GM23338 (cell line): ENCODE results near the gene SRD5A2. TPM values are rescaled to one million over a fixed set of nuclear protein-coding genes. Genes with fewer than 3 reads are reported as not detected.

Experiments
- ATAC-seq: fragments of 200-7000 bp; cut with Tn5 transposase; 3 replicates; pipeline ENCODE4 v1.9.1; 2020
- DNase-seq: peaks from one replicate; pipeline ENCODE4 v3.0.0-alpha.2; 2015; ENCODE audit warnings: low spot score
- H2AFZ ChIP-seq: fragments of 200-600 bp; sonication (generic); 2 replicates; pipeline ENCODE4 v1.8.0; 2016; ENCODE audit warnings: antibody characterized with exemption, mild to moderate bottlenecking, moderate library complexity
- H3F3A ChIP-seq: fragments of 200-600 bp; sonication (generic); replicated peaks from 2 replicates; pipeline ENCODE4 v1.8.0; 2017; ENCODE audit warnings: antibody characterized with exemption, mixed run types, low read depth
- H3K27ac ChIP-seq: fragments of 200-600 bp; sonication (generic); 2 replicates; pipeline ENCODE4 v1.6.1; 2016; ENCODE audit warnings: low read depth
- H3K27me3 ChIP-seq: fragments of 200-600 bp; sonication (generic); 2 replicates; pipeline ENCODE4 v1.8.0; 2016; ENCODE audit warnings: mild to moderate bottlenecking, mixed run types, moderate library complexity; ENCODE audit not compliant: insufficient read depth
- H3K36me3 ChIP-seq: fragments of 200-600 bp; sonication (generic); 2 replicates; pipeline ENCODE4 v1.8.0; 2016; ENCODE audit warnings: mild to moderate bottlenecking; ENCODE audit not compliant: insufficient read depth
- H3K4me1 ChIP-seq: fragments of 200-600 bp; sonication (generic); 2 replicates; pipeline ENCODE4 v1.8.0; 2016; ENCODE audit warnings: mild to moderate bottlenecking, moderate library complexity; ENCODE audit not compliant: insufficient read depth
- H3K4me2 ChIP-seq: fragments of 200-600 bp; sonication (generic); 2 replicates; pipeline ENCODE4 v1.7.1; 2017; ENCODE audit warnings: mixed run types
- H3K4me3 ChIP-seq: fragments of 200-600 bp; sonication (generic); 2 replicates; pipeline ENCODE4 v1.6.1; 2016; ENCODE audit warnings: mixed run types
- H3K79me2 ChIP-seq: fragments of 200-600 bp; sonication (generic); replicated peaks from 2 replicates; pipeline ENCODE4 v1.8.0; 2017; ENCODE audit warnings: mild to moderate bottlenecking; ENCODE audit not compliant: insufficient read depth
- H3K9me2 ChIP-seq: fragments of 200-600 bp; sonication (generic); 2 replicates; pipeline ENCODE4 v1.8.0; 2017; ENCODE audit not compliant: insufficient read depth
- H4K20me1 ChIP-seq: fragments of 200-600 bp; sonication (generic); replicated peaks from 2 replicates; pipeline ENCODE4 v1.8.0; 2017; ENCODE audit warnings: mild to moderate bottlenecking; ENCODE audit not compliant: insufficient read depth
- H3K27ac Mint-ChIP-seq: 2 replicates; pipeline ENCODE4 v1.8.0; 2020; ENCODE audit warnings: inconsistent platforms, mild to moderate bottlenecking, moderate library complexity, mixed read lengths
- H3K27me3 Mint-ChIP-seq: 3 replicates; pipeline ENCODE4 v1.8.0; 2022; ENCODE audit warnings: low read depth, mild to moderate bottlenecking, moderate library complexity, mixed read lengths, inconsistent platforms; ENCODE audit not compliant: insufficient read depth, poor library complexity
- H3K36me3 Mint-ChIP-seq: 3 replicates; pipeline ENCODE4 v1.8.0; 2021; ENCODE audit warnings: low read depth, mild to moderate bottlenecking, inconsistent platforms, moderate library complexity, mixed read lengths
- H3K4me1 Mint-ChIP-seq: 3 replicates; pipeline ENCODE4 v1.8.0; 2020; ENCODE audit warnings: mild to moderate bottlenecking, inconsistent platforms, mixed read lengths
- H3K4me3 Mint-ChIP-seq: 3 replicates; pipeline ENCODE4 v1.8.0; 2021; ENCODE audit warnings: moderate library complexity, mild to moderate bottlenecking, inconsistent platforms, mixed read lengths
- H3K9me3 Mint-ChIP-seq: 3 replicates; pipeline ENCODE4 v1.8.0; 2020; ENCODE audit warnings: moderate library complexity, mild to moderate bottlenecking, inconsistent platforms, mixed read lengths
- CREB1 ChIP-seq: fragments of 250-450 bp; sonication (Bioruptor Pico); IDR thresholded peaks from 2 replicates; pipeline ENCODE4 v1.5.0; 2020; ENCODE audit warnings: low read depth, mild to moderate bottlenecking, moderate library complexity
- EZH2phosphoT487 ChIP-seq: fragments of 200-600 bp; sonication (generic); IDR thresholded peaks from one replicate; pipeline ENCODE4 v1.8.1; 2018; ENCODE audit warnings: antibody characterized with exemption; ENCODE audit not compliant: unreplicated experiment
- NANOG ChIP-seq: IDR thresholded peaks from 2 replicates; pipeline ENCODE4 v1.6.1; 2016; ENCODE audit warnings: antibody characterized with exemption, borderline replicate concordance
- POLR2AphosphoS5 ChIP-seq: IDR thresholded peaks from 2 replicates; pipeline ENCODE4 v1.6.1; 2016; ENCODE audit warnings: antibody characterized with exemption, low read depth
- STAT1 ChIP-seq: IDR thresholded peaks from one replicate; pipeline ENCODE4 v1.6.1; 2016; ENCODE audit warnings: antibody characterized with exemption; ENCODE audit not compliant: unreplicated experiment
- ZNF114 ChIP-seq: fragments of 250-450 bp; sonication (Bioruptor Pico); IDR thresholded peaks from 2 replicates; pipeline ENCODE4 v1.5.0; 2020; ENCODE audit warnings: mild to moderate bottlenecking, moderate library complexity
- polyA plus RNA-seq: library from polyadenylated mRNA; unstranded; fragments of >200 nt; fragmentation: Nextera tagmentation; extraction: Ambion mirVana; gene quantifications from 2 replicates; pipeline ENCODE4 v1.2.1, GENCODE V29; 2016
- total RNA-seq: library from RNA; depleted of rRNA; stranded (reverse); fragments of >200 nt; shearing (Covaris generic); gene quantifications from 2 replicates; pipeline ENCODE4 v1.2.3, GENCODE V29; 2014
- TF ChIP-seq, protein P1 (sequence below): IDR thresholded peaks from 2 replicates; pipeline ENCODE4 v1.6.1; 2016; ENCODE audit warnings: antibody characterized with exemption
- TF ChIP-seq, protein P2 (sequence below): fragments of 250-450 bp; sonication (Bioruptor Pico); IDR thresholded peaks from 2 replicates; pipeline ENCODE4 v1.5.0; 2020; ENCODE audit warnings: mild to moderate bottlenecking, moderate library complexity

SRD5A2 gene
- total and polyA plus RNA-seq, 2 experiments from 2014 or later, result 0.03 to 0.05 TPM

DNA sequence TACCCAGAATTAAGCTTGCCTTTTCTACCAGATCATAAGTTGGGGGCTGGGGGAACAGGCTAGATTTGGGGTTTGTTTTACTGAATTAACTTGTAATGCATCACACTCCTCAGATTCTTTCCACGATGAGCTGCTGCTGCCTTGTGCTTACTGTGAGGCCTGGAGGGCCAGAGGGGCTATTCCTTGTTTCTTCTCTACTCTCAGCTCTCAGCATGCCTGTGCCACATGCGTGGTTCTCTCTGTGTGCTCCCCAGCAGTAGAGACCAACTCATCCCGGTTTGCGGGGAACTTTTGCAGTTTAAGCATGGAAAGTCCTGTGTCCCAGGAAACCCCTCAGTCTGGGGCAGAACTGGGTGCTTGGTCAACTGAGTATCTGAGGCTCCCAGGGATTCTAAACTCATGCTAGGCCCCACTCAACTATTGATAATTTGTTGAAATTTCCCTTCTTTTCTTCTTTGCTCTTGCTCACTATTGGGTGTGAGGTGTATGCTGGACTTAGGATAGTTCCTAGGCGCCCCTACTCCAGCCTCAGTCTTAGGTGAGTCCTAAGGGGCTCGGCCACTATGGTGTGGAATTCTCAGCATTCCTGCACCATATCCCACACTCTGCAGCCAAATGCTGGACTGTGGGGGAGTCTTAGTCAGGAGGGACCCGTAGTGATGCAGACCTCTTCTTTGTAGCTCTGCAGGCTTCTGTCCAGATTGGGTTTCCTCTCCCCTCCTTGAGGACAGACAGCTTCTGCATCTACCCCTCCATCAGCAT lies 63.1 kb downstream of the SRD5A2 start (continued):
- TF ChIP-seq, protein P1, sequence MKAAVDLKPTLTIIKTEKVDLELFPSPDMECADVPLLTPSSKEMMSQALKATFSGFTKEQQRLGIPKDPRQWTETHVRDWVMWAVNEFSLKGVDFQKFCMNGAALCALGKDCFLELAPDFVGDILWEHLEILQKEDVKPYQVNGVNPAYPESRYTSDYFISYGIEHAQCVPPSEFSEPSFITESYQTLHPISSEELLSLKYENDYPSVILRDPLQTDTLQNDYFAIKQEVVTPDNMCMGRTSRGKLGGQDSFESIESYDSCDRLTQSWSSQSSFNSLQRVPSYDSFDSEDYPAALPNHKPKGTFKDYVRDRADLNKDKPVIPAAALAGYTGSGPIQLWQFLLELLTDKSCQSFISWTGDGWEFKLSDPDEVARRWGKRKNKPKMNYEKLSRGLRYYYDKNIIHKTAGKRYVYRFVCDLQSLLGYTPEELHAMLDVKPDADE, result no peak
- TF ChIP-seq, protein P2, sequence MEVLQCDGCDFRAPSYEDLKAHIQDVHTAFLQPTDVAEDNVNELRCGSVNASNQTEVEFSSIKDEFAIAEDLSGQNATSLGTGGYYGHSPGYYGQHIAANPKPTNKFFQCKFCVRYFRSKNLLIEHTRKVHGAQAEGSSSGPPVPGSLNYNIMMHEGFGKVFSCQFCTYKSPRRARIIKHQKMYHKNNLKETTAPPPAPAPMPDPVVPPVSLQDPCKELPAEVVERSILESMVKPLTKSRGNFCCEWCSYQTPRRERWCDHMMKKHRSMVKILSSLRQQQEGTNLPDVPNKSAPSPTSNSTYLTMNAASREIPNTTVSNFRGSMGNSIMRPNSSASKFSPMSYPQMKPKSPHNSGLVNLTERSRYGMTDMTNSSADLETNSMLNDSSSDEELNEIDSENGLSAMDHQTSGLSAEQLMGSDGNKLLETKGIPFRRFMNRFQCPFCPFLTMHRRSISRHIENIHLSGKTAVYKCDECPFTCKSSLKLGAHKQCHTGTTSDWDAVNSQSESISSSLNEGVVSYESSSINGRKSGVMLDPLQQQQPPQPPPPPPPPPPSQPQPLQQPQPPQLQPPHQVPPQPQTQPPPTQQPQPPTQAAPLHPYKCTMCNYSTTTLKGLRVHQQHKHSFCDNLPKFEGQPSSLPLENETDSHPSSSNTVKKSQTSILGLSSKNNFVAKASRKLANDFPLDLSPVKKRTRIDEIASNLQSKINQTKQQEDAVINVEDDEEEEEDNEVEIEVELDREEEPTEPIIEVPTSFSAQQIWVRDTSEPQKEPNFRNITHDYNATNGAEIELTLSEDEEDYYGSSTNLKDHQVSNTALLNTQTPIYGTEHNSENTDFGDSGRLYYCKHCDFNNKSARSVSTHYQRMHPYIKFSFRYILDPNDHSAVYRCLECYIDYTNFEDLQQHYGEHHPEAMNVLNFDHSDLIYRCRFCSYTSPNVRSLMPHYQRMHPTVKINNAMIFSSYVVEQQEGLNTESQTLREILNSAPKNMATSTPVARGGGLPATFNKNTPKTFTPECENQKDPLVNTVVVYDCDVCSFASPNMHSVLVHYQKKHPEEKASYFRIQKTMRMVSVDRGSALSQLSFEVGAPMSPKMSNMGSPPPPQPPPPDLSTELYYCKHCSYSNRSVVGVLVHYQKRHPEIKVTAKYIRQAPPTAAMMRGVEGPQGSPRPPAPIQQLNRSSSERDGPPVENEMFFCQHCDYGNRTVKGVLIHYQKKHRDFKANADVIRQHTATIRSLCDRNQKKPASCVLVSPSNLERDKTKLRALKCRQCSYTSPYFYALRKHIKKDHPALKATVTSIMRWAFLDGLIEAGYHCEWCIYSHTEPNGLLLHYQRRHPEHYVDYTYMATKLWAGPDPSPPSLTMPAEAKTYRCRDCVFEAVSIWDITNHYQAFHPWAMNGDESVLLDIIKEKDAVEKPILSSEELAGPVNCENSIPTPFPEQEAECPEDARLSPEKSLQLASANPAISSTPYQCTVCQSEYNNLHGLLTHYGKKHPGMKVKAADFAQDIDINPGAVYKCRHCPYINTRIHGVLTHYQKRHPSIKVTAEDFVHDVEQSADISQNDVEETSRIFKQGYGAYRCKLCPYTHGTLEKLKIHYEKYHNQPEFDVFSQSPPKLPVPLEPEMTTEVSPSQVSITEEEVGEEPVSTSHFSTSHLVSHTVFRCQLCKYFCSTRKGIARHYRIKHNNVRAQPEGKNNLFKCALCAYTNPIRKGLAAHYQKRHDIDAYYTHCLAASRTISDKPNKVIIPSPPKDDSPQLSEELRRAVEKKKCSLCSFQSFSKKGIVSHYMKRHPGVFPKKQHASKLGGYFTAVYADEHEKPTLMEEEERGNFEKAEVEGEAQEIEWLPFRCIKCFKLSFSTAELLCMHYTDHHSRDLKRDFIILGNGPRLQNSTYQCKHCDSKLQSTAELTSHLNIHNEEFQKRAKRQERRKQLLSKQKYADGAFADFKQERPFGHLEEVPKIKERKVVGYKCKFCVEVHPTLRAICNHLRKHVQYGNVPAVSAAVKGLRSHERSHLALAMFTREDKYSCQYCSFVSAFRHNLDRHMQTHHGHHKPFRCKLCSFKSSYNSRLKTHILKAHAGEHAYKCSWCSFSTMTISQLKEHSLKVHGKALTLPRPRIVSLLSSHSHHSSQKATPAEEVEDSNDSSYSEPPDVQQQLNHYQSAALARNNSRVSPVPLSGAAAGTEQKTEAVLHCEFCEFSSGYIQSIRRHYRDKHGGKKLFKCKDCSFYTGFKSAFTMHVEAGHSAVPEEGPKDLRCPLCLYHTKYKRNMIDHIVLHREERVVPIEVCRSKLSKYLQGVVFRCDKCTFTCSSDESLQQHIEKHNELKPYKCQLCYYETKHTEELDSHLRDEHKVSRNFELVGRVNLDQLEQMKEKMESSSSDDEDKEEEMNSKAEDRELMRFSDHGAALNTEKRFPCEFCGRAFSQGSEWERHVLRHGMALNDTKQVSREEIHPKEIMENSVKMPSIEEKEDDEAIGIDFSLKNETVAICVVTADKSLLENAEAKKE, result no peak

DNA sequence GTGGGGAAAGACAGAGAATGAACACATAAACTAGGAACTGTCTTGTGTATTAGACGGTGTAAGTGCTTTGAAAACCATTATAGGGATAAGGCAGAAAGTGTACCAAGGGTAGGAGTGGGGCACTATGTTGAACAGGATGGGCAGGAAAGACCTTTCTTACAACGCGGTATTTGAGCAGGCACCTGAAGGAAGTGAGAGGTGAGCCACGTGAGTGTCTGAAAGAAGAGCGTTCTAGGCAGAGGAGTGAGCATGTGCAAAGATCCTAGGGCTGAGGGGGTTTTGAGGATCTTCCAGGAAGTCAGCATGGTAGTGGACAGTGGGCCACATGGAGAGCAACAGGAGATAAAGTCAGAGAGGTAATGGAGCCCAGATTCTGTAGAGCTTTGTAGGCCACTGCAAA lies 65.2 kb downstream of the SRD5A2 start:
- Histone ChIP-seq H3K36me3 (no peaks in the 10 kb centered on the region), H3F3A (no peaks in the 10 kb centered on the region), H3K9me2 (peaks cover 5% of the 10 kb centered on the region; the same call in 1 of the 2 replicates), H3K4me2 (no peak overlapping the region), H4K20me1 (no peaks in the 10 kb centered on the region), H2AFZ (no peak overlapping the region), H3K4me1 (no peaks in the 10 kb centered on the region), H3K27ac (no peak overlapping the region), H3K27me3 (no peaks in the 10 kb centered on the region), H3K79me2 (no peaks in the 10 kb centered on the region), H3K4me3 (no peak overlapping the region)
- Mint-ChIP-seq H3K27ac (no peak overlapping the region), H3K4me1 (no peaks in the 10 kb centered on the region), H3K9me3 (peaks cover 14% of the 10 kb centered on the region), H3K4me3 (no peak overlapping the region), H3K27me3 (peaks cover 2% of the 10 kb centered on the region), H3K36me3 (no peaks in the 10 kb centered on the region)
- no peak for DNase-seq
- no peak for ATAC-seq
- no peak for TF ChIP-seq STAT1
- TF ChIP-seq, protein P1, result no peak
- TF ChIP-seq POLR2AphosphoS5, result no peak
- no peak for TF ChIP-seq EZH2phosphoT487
- TF ChIP-seq CREB1 (CRISPR knock-in tag), result no peak
- TF ChIP-seq NANOG, result no peak
- TF ChIP-seq ZNF114, result no peak
